Measurements from ENCODE around the gene PKD1L1.

DNA sequence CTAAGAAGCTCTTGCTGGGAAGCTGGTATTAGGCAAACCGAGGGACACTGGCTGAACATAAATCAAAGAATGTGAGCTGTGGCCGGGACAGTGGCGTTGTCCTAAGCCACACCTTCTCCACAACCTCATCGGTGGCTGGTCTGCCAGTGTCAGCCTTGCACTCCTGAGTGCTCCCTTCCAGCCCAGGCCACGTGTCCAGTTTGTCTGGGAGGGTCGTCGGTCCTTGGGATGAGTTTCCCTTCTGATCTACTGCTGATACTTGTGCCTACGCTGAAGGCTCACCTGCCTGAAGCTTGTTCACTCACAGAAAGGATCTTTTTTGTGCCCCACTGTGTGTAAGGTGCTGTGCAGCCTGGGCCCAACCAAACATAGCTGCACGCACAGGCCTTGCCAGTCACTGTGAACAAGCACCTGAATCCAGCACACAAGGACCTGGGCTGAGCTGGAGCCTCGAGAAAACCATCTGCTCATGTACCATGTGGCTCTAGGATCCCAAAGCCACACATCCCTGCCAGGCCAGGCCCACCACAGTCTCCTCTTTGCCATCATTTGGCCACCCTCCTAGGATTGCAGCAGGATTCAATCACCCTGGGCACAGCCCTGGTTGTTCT is 116.1 kb downstream of the PKD1L1 start:
- TF ChIP-seq, protein P1, sequence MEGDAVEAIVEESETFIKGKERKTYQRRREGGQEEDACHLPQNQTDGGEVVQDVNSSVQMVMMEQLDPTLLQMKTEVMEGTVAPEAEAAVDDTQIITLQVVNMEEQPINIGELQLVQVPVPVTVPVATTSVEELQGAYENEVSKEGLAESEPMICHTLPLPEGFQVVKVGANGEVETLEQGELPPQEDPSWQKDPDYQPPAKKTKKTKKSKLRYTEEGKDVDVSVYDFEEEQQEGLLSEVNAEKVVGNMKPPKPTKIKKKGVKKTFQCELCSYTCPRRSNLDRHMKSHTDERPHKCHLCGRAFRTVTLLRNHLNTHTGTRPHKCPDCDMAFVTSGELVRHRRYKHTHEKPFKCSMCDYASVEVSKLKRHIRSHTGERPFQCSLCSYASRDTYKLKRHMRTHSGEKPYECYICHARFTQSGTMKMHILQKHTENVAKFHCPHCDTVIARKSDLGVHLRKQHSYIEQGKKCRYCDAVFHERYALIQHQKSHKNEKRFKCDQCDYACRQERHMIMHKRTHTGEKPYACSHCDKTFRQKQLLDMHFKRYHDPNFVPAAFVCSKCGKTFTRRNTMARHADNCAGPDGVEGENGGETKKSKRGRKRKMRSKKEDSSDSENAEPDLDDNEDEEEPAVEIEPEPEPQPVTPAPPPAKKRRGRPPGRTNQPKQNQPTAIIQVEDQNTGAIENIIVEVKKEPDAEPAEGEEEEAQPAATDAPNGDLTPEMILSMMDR (IDR thresholded peaks at IDR 0.05): no peak
- TF ChIP-seq POLR2A (IDR thresholded peaks at IDR 0.05): no peak

Measured in sigmoid colon (tissue), 3 donors.